GM21717 (cell line): ENCODE results near the gene CHDH.

Source experiments
- ATAC-seq: cut with Tn5 transposase; IDR thresholded peaks from one replicate; pipeline ENCODE4 v1.9.1; 2021; ENCODE audit warnings: mild to moderate bottlenecking, moderate library complexity; ENCODE audit not compliant: unreplicated experiment

CHDH gene

GRCh38 chr3:53794597-53794996, 51.6 kb downstream of the CHDH start:
- ATAC-seq: no peak

DNA sequence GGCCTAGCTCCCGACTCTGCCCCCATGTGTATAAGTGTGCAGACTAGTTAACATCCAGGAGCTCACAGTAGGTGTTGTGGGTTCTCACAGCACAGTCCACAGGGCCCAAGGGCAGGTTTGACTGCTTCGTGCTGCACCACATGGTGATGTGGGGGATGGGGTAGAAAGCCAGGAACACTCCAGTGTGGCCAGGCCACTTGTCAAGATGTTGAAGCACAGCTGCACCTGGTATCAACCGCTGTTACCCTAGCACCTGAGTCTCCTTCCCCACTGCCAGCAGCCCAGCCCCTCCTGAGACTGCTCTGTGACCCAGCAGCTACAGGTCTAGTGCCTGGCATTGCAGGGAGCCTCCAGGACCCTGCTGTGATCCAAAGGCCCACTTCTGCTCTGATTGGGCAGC, 53.4 kb downstream of the CHDH start:
- ATAC-seq: no peak

GRCh38 chr3:53791317-53791716, 54.9 kb downstream of the CHDH start:
- no peak for ATAC-seq

- ATAC-seq: no peak
These were observed 55.7 kb downstream of the CHDH start for GRCh38 chr3:53790470-53790869.

- no peak for ATAC-seq
These were observed 56.8 kb downstream of the CHDH start for GRCh38 chr3:53789459-53789858.

DNA sequence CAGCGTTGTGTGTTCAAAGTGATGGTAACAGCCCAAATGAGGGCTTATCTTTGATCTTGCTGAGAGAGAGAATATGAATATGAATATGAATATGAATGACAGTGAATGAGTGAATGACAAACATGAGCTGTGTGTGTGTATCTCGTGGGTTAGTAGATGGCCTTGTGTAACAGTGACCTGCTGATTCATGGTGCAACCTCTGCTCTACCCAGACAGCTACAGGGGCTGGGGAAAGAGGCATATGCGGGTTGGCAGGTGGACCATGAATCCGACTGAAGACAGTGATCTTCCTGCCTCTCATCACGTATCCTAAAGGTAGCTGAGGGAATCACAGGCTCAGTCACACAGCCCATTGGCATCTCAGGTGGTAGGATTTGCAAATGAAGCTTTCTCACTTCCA, 58.2 kb downstream of the CHDH start:
- ATAC-seq: no peak

- no peak for ATAC-seq
These were observed 59.2 kb downstream of the CHDH start for GRCh38 chr3:53787016-53787415.

- ATAC-seq: no peak
These were observed 65.4 kb downstream of the CHDH start for GRCh38 chr3:53780806-53781205.

DNA sequence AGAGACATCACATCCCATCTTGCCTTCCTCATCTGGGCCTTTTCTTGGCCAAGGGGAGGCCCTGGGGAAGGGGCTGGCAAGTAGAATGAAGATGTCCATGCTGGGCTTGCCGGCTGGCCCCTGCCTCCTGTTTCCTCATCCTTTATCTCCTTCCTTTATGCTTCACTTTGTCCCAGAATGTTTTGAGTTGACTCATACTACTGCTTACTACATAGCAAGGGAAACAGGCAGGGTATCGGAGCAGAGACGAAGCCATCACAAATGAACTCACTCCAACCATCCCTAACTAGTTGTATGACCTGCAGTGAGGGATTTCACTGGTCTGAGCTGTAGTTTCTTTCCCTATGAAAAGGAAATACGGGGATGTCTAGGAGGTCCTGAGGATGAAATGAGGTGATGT, 66.0 kb downstream of the CHDH start:
- ATAC-seq: no peak

DNA sequence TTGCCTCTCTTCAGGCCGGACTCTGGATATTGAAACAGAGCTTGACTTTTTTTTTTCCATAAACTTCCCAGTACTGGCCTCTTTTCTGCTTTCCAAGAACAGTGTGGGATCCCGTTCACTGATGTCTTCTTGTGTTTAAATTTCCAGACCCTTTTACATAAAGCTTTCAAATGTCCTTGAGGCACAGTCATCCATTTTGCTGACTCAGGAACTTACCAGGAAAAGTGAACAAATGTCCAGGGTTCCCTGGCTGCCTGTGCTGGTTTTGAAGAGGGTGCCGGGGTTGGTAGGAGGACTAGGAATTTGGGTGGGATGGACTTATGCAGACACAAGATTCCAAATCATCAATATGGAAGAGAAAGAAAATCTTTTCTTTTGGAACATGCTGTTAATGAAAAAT, 68.1 kb downstream of the CHDH start:
- no peak for ATAC-seq

DNA sequence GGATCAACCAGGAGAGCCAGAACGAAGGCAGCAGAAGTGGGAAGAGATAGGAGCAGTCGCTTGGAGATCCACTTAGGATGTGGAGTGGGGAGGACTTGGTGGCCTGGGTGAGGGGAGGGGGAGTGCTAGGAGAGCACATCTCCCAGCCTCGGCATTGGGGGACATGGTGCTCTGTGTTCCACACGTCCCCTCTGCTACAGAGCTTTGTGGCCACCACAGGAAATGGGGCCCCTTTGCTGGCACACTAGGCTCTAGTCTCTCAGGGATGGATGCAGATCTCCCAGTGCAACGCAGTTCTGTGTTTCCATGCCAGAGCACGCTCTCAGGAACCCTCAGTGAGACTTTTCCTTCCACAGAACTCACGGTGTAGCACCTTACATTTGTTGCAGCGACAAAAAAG, 68.8 kb downstream of the CHDH start:
- no peak for ATAC-seq

- no peak for ATAC-seq
These were observed 69.6 kb downstream of the CHDH start for GRCh38 chr3:53776494-53777101.

DNA sequence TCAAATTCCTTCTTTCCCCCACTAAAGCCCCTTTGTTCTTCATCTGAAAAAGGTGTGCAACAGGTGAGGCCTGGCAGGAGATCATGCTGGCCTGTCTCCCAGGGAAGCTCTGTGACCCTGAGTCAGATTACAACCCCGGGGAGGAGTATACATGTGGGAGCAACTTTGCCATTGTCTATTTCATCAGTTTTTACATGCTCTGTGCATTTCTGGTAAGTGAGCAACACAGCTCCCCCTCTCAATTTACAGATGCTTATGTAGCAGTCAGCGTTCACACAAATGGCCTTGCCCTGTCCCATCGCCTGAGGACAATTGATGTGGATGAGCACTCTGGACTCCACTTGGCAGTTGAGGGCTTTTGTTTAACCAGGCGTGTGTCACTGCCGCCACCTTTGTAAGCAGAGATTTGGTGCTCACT, 70.4 kb downstream of the CHDH start:
- no peak for ATAC-seq

GRCh38 chr3:53775018-53775417, 71.2 kb downstream of the CHDH start:
- ATAC-seq: no peak

GRCh38 chr3:53774414-53774813, 71.8 kb downstream of the CHDH start:
- ATAC-seq: no peak

- peak; percentile 86 for ATAC-seq
These were observed 72.4 kb downstream of the CHDH start for GRCh38 chr3:53773611-53774368.

GRCh38 chr3:53773021-53773436, 73.2 kb downstream of the CHDH start:
- ATAC-seq: no peak

- no peak for ATAC-seq
These were observed 73.7 kb downstream of the CHDH start for GRCh38 chr3:53772562-53772961.

- ATAC-seq: no peak
These were observed 77.5 kb downstream of the CHDH start for GRCh38 chr3:53768478-53769459.

DNA sequence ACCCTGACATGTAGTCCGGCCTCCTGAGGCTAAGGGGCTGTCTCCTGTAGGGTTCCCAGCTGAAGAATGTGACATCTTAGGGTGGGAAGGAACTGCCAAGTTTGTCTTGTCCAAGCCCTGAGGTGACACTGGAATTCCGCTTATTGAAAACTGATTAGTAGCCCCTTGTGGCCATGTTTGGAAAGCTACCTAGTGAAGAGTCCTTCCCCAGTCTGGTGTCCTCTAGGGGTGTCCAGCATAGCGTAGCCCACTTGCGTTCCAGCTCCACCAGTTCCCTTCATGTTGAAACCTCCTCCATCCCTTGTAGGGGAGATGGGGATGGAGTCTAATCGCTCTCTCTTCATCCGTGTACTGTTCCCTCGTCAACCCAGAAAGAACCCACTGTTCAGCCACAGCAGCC, 79.5 kb downstream of the CHDH start:
- no peak for ATAC-seq

GRCh38 chr3:53765753-53766152, 80.5 kb downstream of the CHDH start:
- ATAC-seq: no peak
